HG03039 (cell line): ENCODE data around the gene AKR1C3.
"Not testable (repeated sequence)": the region's sequence is repeated elsewhere in the genome, so short reads cannot be mapped to it uniquely, and the experiment has no call there.

Experiments used
- ATAC-seq: cut with Tn5 transposase; IDR thresholded peaks from one replicate; pipeline ENCODE4 v1.9.1; 2021; ENCODE audit warnings: mild to moderate bottlenecking, moderate library complexity; ENCODE audit not compliant: unreplicated experiment

The AKR1C3 gene

GRCh38 chr10:5136468-5137087 is 42.4 kb downstream of the AKR1C3 start:
- no peak for ATAC-seq

- not testable (repeated sequence) for ATAC-seq
Measured at GRCh38 chr10:5137699-5138098, 43.5 kb downstream of the AKR1C3 start.

GRCh38 chr10:5142199-5142598 is 48.0 kb downstream of the AKR1C3 start:
- ATAC-seq = no peak

- no peak for ATAC-seq
Measured at GRCh38 chr10:5143137-5143536, 48.9 kb downstream of the AKR1C3 start.

GRCh38 chr10:5146920-5147254 is 52.7 kb downstream of the AKR1C3 start:
- no peak for ATAC-seq

- no peak for ATAC-seq
Measured at GRCh38 chr10:5147255-5147980, 53.2 kb downstream of the AKR1C3 start.

- no peak for ATAC-seq
Measured at GRCh38 chr10:5147981-5148677, 53.9 kb downstream of the AKR1C3 start.

GRCh38 chr10:5148678-5149032 is 54.4 kb downstream of the AKR1C3 start:
- ATAC-seq = no peak

GRCh38 chr10:5151076-5151475 is 56.9 kb downstream of the AKR1C3 start:
- ATAC-seq = no peak

- ATAC-seq = no peak
Measured at GRCh38 chr10:5155951-5156350, 61.7 kb downstream of the AKR1C3 start.
